Osteocyte (in vitro differentiated cells): ENCODE data around the gene LIG1. TPM values are rescaled to one million over a fixed set of nuclear protein-coding genes. Genes with fewer than 3 reads are reported as not detected.

Experiments
- DNase-seq: peaks from one replicate; pipeline ENCODE4 v3.0.0; 2021; ENCODE audit warnings: mixed read lengths; ENCODE audit not compliant: unreplicated experiment; ENCODE audit errors: extremely low spot score
- H3K27ac Mint-ChIP-seq: one replicate; pipeline ENCODE4 v1.8.0; 2021; ENCODE audit warnings: mild to moderate bottlenecking, mixed read lengths; ENCODE audit not compliant: unreplicated experiment
- H3K27me3 Mint-ChIP-seq: one replicate; pipeline ENCODE4 v1.8.0; 2021; ENCODE audit warnings: mixed read lengths; ENCODE audit not compliant: unreplicated experiment
- H3K36me3 Mint-ChIP-seq: one replicate; pipeline ENCODE4 v1.8.0; 2021; ENCODE audit warnings: mixed read lengths; ENCODE audit not compliant: unreplicated experiment
- H3K4me1 Mint-ChIP-seq: one replicate; pipeline ENCODE4 v1.8.0; 2021; ENCODE audit warnings: mixed read lengths; ENCODE audit not compliant: unreplicated experiment
- H3K4me3 Mint-ChIP-seq: one replicate; pipeline ENCODE4 v1.8.0; 2021; ENCODE audit warnings: mild to moderate bottlenecking, moderate library complexity, mixed read lengths; ENCODE audit not compliant: unreplicated experiment
- H3K9me3 Mint-ChIP-seq: one replicate; pipeline ENCODE4 v1.8.0; 2021; ENCODE audit warnings: mixed read lengths; ENCODE audit not compliant: unreplicated experiment
- total RNA-seq: library from RNA; stranded (reverse); gene quantifications from 2 replicates; pipeline ENCODE4 v1.2.1, GENCODE V29; 2021
- TF ChIP-seq, protein P1 (sequence below): fragments of 200-600 bp; sonication (generic); IDR thresholded peaks from 2 replicates; pipeline ENCODE4 v1.5.0; 2021; ENCODE audit warnings: antibody characterized with exemption, mild to moderate bottlenecking, moderate library complexity

The LIG1 gene
- total RNA-seq, 1 donor from 2014 or later: 23.0 TPM

DNA sequence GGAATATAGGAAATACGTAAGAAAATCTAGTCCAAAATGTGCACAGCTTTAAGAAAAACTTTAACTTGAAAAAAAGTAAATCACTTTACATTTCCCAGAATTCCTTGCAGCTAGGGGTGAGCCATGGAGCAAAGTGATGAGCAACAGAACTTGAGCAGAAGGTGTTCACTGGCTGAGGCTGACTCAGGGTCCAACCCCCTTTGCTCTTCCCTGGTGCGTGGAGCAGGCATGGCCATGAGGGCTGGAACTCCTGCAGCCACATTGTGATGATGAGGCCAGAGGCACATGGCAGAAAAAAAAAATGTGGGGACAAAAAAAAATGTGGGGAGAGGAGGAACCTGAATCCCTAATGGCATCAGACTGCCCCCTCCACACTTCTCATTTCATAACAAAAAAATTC lies 49.6 kb downstream of the LIG1 start:
- H3K27ac Mint-ChIP-seq: no peak overlapping the region
- H3K4me1 Mint-ChIP-seq: peaks cover 32% of the 10 kb centered on the region
- peaks cover 12% of the 10 kb centered on the region for H3K36me3 Mint-ChIP-seq
- H3K4me3 Mint-ChIP-seq: no peak overlapping the region
- TF ChIP-seq, protein P1, sequence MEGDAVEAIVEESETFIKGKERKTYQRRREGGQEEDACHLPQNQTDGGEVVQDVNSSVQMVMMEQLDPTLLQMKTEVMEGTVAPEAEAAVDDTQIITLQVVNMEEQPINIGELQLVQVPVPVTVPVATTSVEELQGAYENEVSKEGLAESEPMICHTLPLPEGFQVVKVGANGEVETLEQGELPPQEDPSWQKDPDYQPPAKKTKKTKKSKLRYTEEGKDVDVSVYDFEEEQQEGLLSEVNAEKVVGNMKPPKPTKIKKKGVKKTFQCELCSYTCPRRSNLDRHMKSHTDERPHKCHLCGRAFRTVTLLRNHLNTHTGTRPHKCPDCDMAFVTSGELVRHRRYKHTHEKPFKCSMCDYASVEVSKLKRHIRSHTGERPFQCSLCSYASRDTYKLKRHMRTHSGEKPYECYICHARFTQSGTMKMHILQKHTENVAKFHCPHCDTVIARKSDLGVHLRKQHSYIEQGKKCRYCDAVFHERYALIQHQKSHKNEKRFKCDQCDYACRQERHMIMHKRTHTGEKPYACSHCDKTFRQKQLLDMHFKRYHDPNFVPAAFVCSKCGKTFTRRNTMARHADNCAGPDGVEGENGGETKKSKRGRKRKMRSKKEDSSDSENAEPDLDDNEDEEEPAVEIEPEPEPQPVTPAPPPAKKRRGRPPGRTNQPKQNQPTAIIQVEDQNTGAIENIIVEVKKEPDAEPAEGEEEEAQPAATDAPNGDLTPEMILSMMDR: no peak
- no peaks in the 10 kb centered on the region for H3K9me3 Mint-ChIP-seq
- no peak for DNase-seq
- no peaks in the 10 kb centered on the region for H3K27me3 Mint-ChIP-seq

DNA sequence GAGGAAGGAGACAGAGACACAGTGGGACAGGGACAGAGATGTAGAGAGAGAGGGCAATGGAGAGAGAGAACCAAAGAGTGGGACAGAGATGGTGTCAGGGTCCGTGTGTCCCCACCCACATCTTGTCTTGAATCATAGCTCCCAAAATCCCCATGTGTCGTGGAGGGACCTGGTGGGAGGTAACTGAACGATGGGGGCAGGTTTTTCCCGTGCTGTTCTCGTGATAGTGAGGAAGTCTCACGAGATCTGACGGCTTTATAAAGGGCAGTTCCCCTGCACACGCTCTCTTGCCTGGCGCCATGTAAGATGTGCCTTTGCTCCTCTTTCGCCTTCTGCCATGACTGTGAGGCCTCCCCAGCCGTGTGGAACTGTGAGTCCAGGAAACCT lies 52.0 kb downstream of the LIG1 start:
- TF ChIP-seq, protein P1: no peak
- DNase-seq: no peak
- Mint-ChIP-seq H3K4me1 (peaks cover 19% of the 10 kb centered on the region), H3K36me3 (peaks cover 12% of the 10 kb centered on the region), H3K27me3 (no peaks in the 10 kb centered on the region), H3K27ac (no peak overlapping the region), H3K4me3 (no peak overlapping the region), H3K9me3 (no peaks in the 10 kb centered on the region)

DNA sequence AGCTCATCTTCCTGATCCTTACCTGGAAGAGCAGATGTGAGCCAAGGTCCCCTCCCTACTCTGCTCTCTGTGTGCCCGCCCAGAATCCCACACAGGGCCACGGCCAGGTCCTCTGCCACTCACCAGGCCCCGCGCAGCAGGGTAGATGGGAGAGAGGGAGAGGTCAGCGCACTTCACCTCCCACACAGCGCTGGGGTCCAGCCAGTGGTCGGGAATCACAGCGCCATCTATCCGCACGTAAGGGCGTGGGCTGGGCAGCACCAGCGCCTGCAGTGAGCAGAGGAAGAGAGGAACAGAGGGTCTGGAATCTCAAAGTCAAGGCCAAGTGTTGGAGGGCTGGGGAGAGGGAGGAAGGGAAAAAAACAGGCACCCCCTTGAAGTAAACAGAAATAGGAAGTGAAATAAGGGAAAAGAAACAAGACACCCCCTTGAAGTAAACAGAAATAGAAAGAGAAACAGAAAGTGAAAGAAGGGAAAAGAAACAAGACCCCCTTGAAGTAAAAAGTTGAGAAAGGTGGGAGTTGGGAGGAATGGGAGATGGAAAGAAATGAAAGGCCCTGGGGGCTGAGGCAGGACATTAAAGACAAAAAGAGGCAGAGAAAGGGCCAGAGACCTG lies 52.5 kb downstream of the LIG1 start:
- no peak for DNase-seq
- H3K9me3 Mint-ChIP-seq: no peaks in the 10 kb centered on the region

DNA sequence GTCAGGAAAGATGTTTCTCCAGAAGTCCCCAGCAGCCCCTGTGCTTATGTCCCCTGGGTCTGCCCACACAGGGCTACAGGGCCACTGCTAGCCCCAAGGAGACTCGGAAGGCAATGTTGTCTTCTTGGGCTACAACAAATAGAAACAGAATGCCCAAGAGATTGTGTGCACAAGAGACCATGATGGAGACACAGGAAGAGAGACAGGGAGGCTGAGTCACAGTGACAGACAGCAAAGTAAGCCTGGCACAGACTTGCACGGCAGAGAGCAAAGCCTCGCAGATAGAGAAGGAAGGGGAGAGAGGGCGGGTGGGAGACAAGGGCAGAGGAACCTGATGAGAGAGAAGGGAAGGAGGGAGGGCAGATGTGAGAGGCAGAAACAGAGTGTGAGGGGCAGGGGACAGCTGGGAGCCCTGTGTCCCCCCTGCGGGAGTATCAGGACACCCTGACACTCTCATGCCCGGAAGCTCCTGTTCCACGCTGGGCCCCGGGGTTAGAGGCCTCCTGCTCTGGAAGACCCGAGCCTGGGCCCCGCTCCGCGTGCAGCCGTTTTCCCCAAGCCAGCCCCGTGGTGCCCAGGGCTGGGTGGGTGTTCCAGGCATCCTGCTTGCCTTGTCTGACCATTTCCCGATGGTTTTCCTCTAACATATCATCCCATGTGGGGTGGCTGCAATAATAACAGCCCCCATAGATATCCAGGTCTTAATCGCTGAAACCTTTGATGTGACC lies 56.8 kb downstream of the LIG1 start:
- TF ChIP-seq, protein P1: no peak
- no peaks in the 10 kb centered on the region for H3K9me3 Mint-ChIP-seq
- no peaks in the 10 kb centered on the region for H3K27me3 Mint-ChIP-seq
- H3K36me3 Mint-ChIP-seq: peaks cover 7% of the 10 kb centered on the region
- peaks cover 10% of the 10 kb centered on the region for H3K4me1 Mint-ChIP-seq
- H3K4me3 Mint-ChIP-seq: no peak overlapping the region
- no peak for DNase-seq
- H3K27ac Mint-ChIP-seq: no peak overlapping the region

More for the DNA sequence above, 52.5 kb downstream of the LIG1 start:
- Mint-ChIP-seq H3K4me3 (no peak overlapping the region), H3K27ac (no peak overlapping the region), H3K4me1 (peaks cover 14% of the 10 kb centered on the region), H3K27me3 (no peaks in the 10 kb centered on the region), H3K36me3 (peaks cover 12% of the 10 kb centered on the region)
- TF ChIP-seq, protein P1: no peak

DNA sequence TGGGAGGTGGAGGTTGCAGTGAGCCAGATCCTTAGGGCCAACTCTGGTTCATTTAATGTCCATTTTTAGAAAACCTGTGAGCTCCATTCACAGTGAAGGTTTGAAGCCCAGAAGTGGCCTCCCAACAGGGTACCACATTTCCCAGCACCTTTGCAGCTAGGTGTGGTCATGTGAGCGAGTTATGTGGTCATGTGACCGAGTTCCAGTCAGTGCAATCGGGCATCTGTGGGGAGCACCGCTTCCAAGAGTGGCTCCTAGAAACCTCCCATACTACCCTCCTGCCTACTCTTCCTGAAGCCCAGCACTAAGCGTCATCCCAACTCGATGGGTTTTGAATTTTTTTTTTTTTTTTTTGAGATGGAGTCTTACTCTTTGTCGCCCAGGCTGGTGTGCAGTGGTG lies 58.9 kb downstream of the LIG1 start:
- Mint-ChIP-seq H3K36me3 (no peaks in the 10 kb centered on the region), H3K4me1 (peaks cover 15% of the 10 kb centered on the region), H3K27me3 (no peaks in the 10 kb centered on the region), H3K27ac (peak overlapping the region; percentile 96), H3K4me3 (no peak overlapping the region), H3K9me3 (no peaks in the 10 kb centered on the region)
- DNase-seq: no peak
- TF ChIP-seq, protein P1: no peak
